GM23338 (cell line): ENCODE results near the gene FLT3.

Experiments used
- EZH2 ChIP-seq: fragments of 200-600 bp; sonication (generic); IDR thresholded peaks from one replicate; pipeline ENCODE4 v1.8.0; 2017; ENCODE audit warnings: antibody characterized with exemption, mild to moderate bottlenecking, low read depth; ENCODE audit not compliant: unreplicated experiment
- POLR2AphosphoS5 ChIP-seq: IDR thresholded peaks from 2 replicates; pipeline ENCODE4 v1.6.1; 2016; ENCODE audit warnings: antibody characterized with exemption, low read depth
- TF ChIP-seq, protein P1 (sequence below), 2 experiments: fragments of 200-600 bp in 1 of 2; sonication (generic) in 1 of 2; conservative IDR thresholded peaks; 2 replicates each; pipeline versions ENCODE4 v1.5.1 to v1.6.1; 2016 to 2017; ENCODE audit warnings: antibody characterized with exemption in 2 of 2, low read depth in 2 of 2, mild to moderate bottlenecking in 2 of 2, moderate library complexity in 1 of 2
- TF ChIP-seq, protein P2 (sequence below): IDR thresholded peaks from one replicate; pipeline ENCODE4 v1.6.1; 2018; ENCODE audit warnings: antibody characterized with exemption; ENCODE audit not compliant: unreplicated experiment

DNA sequence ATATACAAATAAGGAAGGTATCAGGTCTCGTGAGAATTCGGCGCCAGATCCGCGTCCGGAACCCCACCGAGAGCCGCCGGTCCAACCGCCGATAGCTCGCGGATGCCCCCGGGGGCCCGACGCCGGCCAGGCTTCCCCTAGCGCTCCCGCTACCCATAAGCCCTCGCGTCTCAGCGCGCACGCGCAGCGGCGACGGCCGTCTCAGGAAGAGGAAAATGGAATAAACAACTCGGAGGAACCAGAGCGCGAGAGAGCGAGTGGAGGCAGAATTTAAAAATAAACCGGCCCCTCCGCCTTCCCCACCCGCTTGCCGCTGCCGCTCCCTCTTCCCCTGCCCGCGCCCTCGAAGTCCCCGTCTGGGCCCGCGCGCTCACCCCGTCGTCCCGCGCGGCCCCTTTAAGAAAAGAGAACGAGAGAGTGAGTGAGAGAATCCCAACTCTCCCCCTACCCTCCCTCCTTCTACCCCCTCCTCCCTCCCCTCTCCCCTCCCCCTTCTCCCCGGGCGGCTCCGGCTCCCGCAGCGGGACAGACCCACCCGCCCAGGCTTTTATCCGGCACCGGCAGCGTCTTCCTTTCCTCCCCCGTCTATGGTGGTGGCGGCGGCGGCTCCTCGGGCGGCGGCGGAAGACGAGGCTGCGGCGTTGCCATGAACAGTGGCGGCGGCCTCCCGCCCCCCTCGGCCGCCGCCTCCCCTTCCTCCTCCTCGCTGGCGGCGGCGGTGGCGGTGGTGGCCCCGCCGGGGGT lies 37.8 kb upstream of the FLT3 start, which contains the start of gene PAN3:
- TF ChIP-seq, protein P1, sequence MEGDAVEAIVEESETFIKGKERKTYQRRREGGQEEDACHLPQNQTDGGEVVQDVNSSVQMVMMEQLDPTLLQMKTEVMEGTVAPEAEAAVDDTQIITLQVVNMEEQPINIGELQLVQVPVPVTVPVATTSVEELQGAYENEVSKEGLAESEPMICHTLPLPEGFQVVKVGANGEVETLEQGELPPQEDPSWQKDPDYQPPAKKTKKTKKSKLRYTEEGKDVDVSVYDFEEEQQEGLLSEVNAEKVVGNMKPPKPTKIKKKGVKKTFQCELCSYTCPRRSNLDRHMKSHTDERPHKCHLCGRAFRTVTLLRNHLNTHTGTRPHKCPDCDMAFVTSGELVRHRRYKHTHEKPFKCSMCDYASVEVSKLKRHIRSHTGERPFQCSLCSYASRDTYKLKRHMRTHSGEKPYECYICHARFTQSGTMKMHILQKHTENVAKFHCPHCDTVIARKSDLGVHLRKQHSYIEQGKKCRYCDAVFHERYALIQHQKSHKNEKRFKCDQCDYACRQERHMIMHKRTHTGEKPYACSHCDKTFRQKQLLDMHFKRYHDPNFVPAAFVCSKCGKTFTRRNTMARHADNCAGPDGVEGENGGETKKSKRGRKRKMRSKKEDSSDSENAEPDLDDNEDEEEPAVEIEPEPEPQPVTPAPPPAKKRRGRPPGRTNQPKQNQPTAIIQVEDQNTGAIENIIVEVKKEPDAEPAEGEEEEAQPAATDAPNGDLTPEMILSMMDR (conservative IDR thresholded peaks at IDR 0.05; ENCODE audit: low read depth in 2 of 2) = 0 out of 4 replicates have a peak, but pooled peaks of 1 of the 2 experiments have one; percentile 13
- TF ChIP-seq, protein P2, sequence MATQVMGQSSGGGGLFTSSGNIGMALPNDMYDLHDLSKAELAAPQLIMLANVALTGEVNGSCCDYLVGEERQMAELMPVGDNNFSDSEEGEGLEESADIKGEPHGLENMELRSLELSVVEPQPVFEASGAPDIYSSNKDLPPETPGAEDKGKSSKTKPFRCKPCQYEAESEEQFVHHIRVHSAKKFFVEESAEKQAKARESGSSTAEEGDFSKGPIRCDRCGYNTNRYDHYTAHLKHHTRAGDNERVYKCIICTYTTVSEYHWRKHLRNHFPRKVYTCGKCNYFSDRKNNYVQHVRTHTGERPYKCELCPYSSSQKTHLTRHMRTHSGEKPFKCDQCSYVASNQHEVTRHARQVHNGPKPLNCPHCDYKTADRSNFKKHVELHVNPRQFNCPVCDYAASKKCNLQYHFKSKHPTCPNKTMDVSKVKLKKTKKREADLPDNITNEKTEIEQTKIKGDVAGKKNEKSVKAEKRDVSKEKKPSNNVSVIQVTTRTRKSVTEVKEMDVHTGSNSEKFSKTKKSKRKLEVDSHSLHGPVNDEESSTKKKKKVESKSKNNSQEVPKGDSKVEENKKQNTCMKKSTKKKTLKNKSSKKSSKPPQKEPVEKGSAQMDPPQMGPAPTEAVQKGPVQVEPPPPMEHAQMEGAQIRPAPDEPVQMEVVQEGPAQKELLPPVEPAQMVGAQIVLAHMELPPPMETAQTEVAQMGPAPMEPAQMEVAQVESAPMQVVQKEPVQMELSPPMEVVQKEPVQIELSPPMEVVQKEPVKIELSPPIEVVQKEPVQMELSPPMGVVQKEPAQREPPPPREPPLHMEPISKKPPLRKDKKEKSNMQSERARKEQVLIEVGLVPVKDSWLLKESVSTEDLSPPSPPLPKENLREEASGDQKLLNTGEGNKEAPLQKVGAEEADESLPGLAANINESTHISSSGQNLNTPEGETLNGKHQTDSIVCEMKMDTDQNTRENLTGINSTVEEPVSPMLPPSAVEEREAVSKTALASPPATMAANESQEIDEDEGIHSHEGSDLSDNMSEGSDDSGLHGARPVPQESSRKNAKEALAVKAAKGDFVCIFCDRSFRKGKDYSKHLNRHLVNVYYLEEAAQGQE = no peak
- TF ChIP-seq EZH2 (no peak), POLR2AphosphoS5 (peak; percentile 66)
